HEK293T (cell line): ENCODE results near the gene KIAA0513.

Source experiments
- CTCF ChIA-PET: fragments of 350-600 bp; formaldehyde crosslinking; extraction: SDS; loops from one replicate; lab custom pipeline; 2021; ENCODE audit warnings: antibody characterized with exemption, inconsistent platforms; lab: Yijun Ruan, JAX
- POLR2A ChIA-PET: fragments of 350-600 bp; formaldehyde crosslinking; extraction: SDS; loops from one replicate; lab custom pipeline; 2020; ENCODE audit warnings: antibody characterized with exemption, inconsistent platforms; lab: Yijun Ruan, JAX
- DNase-seq: peaks from one replicate; pipeline ENCODE4 v3.0.0; 2012; ENCODE audit warnings: mixed read lengths; ENCODE audit errors: extremely low spot score
- ARNT ChIP-seq: fragments of 450-650 bp; IDR thresholded peaks from 2 replicates; pipeline ENCODE4 v1.6.1; 2017; ENCODE audit warnings: mild to moderate bottlenecking
- BHLHE40 ChIP-seq: fragments of 450-650 bp; IDR thresholded peaks from 2 replicates; pipeline ENCODE4 v1.6.1; 2016; ENCODE audit warnings: mild to moderate bottlenecking, moderate library complexity, borderline replicate concordance
- CTBP1 ChIP-seq: fragments of 450-650 bp; IDR thresholded peaks from 2 replicates; pipeline ENCODE4 v1.6.1; 2016; ENCODE audit warnings: borderline replicate concordance
- ELF4 ChIP-seq: fragments of 450-650 bp; IDR thresholded peaks from 2 replicates; pipeline ENCODE4 v1.6.1; 2017; ENCODE audit warnings: antibody characterized with exemption
- FOXA1 ChIP-seq: fragments of 450-650 bp; IDR thresholded peaks from 2 replicates; pipeline ENCODE4 v1.6.1; 2016; ENCODE audit warnings: mild to moderate bottlenecking
- FOXK2 ChIP-seq: fragments of 450-650 bp; IDR thresholded peaks from 2 replicates; pipeline ENCODE4 v1.6.1; 2016; ENCODE audit warnings: mild to moderate bottlenecking
- FOXM1 ChIP-seq: fragments of 450-650 bp; IDR thresholded peaks from 2 replicates; pipeline ENCODE4 v1.6.1; 2017; ENCODE audit warnings: mild to moderate bottlenecking, borderline replicate concordance
- HDGF ChIP-seq: fragments of 450-650 bp; IDR thresholded peaks from 2 replicates; pipeline ENCODE4 v1.6.1; 2017; ENCODE audit warnings: antibody characterized with exemption, borderline replicate concordance
- L3MBTL2 ChIP-seq: fragments of 450-650 bp; conservative IDR thresholded peaks from 2 replicates; pipeline ENCODE4 v1.6.1; 2016; ENCODE audit warnings: mild to moderate bottlenecking
- LEF1 ChIP-seq: fragments of 450-650 bp; IDR thresholded peaks from 2 replicates; pipeline ENCODE4 v1.6.1; 2017; ENCODE audit warnings: mild to moderate bottlenecking, borderline replicate concordance
- NFRKB ChIP-seq: fragments of 450-650 bp; IDR thresholded peaks from 2 replicates; pipeline ENCODE4 v1.6.1; 2016; ENCODE audit warnings: mild to moderate bottlenecking, moderate library complexity
- SP1 ChIP-seq: fragments of 450-650 bp; IDR thresholded peaks from 2 replicates; pipeline ENCODE4 v1.6.1; 2017
- SUZ12 ChIP-seq: fragments of 450-650 bp; IDR thresholded peaks from 2 replicates; pipeline ENCODE4 v1.6.1; 2016; ENCODE audit warnings: mild to moderate bottlenecking
- TARDBP ChIP-seq: fragments of 450-650 bp; IDR thresholded peaks from 2 replicates; pipeline ENCODE4 v1.6.1; 2016
- ZNF384 ChIP-seq: fragments of 450-650 bp; IDR thresholded peaks from 2 replicates; pipeline ENCODE4 v1.6.1; 2016
- TF ChIP-seq, protein P1 (sequence below): fragments of 450-650 bp; IDR thresholded peaks from 2 replicates; pipeline ENCODE4 v1.6.1; 2016

The KIAA0513 gene

DNA sequence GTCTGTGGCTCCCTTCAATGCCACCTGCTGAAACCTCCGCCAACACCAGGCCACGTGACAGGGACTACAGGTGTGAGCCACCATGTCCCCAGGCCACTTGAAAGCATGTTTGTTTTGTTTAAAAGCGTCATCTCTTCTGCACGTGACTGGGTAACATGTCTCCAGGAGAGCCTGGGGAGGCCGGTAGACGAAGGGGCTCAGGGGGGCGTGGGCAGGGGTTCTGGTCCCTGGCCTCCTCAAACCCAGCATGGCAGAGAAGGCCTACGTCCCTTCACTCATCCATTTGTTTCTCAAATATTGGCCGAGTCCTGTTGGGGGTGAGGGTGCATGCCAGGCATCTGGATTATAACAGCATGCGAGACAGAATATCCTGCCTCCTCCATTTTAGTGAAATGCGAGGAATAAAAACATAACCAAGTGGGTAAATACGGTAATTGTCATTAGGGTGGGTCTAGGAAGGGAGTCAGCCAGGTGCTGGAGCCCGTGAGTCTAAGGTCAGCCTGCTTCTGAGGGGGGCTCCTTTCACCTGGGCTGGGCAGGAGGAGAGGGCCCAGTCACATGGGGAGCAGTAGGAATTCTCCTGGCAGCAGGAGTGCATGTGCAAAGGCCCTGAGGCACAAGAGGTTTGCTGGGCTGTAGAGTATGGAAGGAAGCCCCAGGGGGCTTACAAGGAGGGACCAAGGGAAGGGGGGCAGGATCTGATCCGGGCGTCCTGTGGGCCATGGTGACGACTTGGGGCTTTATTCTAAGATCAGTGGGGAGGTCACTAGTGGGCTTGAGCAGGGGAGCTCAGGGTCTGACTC is 111.4 kb downstream of the KIAA0513 start:
- POLR2A ChIA-PET = no interaction called here
- DNase-seq = no peak
- TF ChIP-seq BHLHE40 = no peak
- TF ChIP-seq L3MBTL2 = no peak
- no peak for TF ChIP-seq CTBP1
- TF ChIP-seq SP1 = no peak
- TF ChIP-seq, protein P1, sequence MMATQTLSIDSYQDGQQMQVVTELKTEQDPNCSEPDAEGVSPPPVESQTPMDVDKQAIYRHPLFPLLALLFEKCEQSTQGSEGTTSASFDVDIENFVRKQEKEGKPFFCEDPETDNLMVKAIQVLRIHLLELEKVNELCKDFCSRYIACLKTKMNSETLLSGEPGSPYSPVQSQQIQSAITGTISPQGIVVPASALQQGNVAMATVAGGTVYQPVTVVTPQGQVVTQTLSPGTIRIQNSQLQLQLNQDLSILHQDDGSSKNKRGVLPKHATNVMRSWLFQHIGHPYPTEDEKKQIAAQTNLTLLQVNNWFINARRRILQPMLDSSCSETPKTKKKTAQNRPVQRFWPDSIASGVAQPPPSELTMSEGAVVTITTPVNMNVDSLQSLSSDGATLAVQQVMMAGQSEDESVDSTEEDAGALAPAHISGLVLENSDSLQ = no peak
- no peak for TF ChIP-seq LEF1
- CTCF ChIA-PET = interaction anchor here (0.7 kb wide), 1 partner anchor 281 kb away, joined by 4 read pairs; no protein-coding TSS in a partner anchor

- ChIA-PET POLR2A (no interaction called here), CTCF (no interaction called here)
- TF ChIP-seq ARNT (no peak), ELF4 (no peak), FOXA1 (no peak), SP1 (no peak), FOXM1 (no peak), LEF1 (no peak), L3MBTL2 (no peak), ZNF384 (no peak), SUZ12 (no peak), HDGF (no peak), BHLHE40 (no peak), CTBP1 (no peak), NFRKB (no peak), TARDBP (no peak), FOXK2 (no peak)
- TF ChIP-seq, protein P1 = no peak
- no peak for DNase-seq
Observed at GRCh38 chr16:85139881-85140339, 112.3 kb downstream of the KIAA0513 start.

DNA sequence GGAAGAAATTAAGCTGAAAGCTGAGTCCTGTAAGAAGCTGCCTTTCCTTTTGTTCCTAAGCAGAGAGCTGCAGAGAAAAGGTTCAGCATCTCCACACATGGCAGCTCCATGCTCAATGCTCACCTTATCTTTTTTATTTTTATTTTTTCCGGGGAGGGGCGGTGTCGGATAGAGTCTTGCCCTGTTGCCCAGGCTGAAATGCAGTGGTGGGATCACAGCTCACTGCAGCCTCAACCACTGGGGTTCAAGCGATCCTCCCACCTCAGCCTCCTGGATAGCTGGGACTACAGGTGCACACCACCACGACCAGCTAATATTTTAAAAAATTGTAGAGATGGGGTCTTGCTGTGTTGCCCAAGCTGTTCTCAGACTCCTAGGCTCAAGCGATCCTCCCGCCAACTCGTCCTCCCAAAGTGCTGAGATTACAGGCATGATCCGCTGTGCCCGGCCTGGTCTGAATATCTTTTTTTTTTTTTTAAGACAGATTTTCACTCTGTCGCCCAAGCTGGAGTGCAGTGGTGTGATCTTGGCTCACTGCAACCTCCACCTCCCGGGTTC is 112.9 kb downstream of the KIAA0513 start:
- CTCF ChIA-PET = interaction anchor here (0.7 kb wide), 1 partner anchor 474 kb away, joined by 6 read pairs; no protein-coding TSS in a partner anchor
- POLR2A ChIA-PET = no interaction called here
- no peak for TF ChIP-seq HDGF
- TF ChIP-seq L3MBTL2 = no peak
- no peak for TF ChIP-seq SUZ12
- TF ChIP-seq TARDBP = no peak
- TF ChIP-seq FOXK2 = no peak
- TF ChIP-seq, protein P1 = no peak
- no peak for TF ChIP-seq CTBP1
- no peak for TF ChIP-seq ELF4
- TF ChIP-seq FOXA1 = no peak
- TF ChIP-seq BHLHE40 = no peak
- TF ChIP-seq LEF1 = no peak
- no peak for TF ChIP-seq NFRKB
- TF ChIP-seq SP1 = no peak
- no peak for TF ChIP-seq ZNF384
- DNase-seq = no peak

DNA sequence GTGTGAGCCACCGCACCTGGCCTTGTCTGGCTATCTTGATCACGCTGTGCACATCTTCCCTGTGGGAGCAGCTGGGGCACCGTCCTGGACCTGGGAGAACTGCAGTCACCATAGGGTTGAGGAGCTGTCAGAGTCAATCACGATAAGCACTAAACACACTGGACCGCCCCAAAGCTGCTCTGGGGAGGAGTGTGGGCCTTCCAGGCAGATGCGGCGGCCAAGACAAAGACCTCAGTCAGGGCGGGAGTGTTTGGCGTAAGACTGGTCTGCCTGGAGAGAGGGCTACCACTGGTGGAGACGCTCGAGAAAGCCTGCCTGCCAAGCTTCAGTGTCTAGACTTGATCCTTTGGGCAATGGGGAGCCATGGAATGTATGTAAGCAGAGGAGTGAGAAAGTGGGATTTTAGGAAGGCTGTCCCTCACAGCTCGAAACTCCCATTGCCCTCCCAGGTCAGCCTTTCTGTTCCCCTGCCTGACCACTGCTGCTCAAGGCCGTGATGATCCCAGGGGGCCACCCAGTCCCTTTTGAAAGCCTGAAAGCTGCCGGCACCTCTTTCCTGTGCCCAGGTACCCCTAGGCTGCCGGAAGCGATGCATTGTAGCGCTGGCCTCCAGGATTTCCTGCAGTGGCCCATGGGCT is 114.0 kb downstream of the KIAA0513 start:
- POLR2A ChIA-PET = no interaction called here
- TF ChIP-seq, protein P1 = no peak
- TF ChIP-seq FOXA1 = no peak
- no peak for TF ChIP-seq LEF1
- CTCF ChIA-PET = interaction anchor here (0.7 kb wide), 1 partner anchor 12 kb away, joined by 3 read pairs; no protein-coding TSS in a partner anchor
- no peak for DNase-seq

DNA sequence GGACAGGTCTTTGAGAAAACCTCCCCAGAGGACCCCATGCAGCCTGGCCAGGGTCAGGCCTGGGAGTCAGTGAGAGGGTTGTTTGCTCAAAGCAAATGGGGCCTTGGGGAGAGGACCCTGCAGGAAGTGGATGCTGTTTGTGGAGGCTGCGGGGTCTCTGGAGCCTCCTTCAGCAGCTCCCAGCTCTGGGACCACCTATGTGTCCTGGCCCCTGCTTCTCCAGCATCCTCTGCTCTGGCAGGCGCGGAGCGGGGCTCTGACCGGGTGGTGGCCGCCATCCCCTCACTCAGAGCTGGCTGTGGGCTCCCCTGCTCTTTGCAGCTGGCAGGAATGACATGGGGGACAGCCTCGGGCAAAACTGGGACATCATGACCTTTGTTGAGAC is 114.5 kb downstream of the KIAA0513 start:
- CTCF ChIA-PET = interaction anchor here (0.7 kb wide), 1 partner anchor 13 kb away, joined by 3 read pairs; no protein-coding TSS in a partner anchor
- no peak for DNase-seq
- POLR2A ChIA-PET = no interaction called here
- TF ChIP-seq TARDBP (no peak), ZNF384 (no peak), SUZ12 (no peak), LEF1 (no peak), FOXK2 (no peak), HDGF (no peak), ELF4 (no peak)

GRCh38 chr16:85142771-85143211 is 115.2 kb downstream of the KIAA0513 start:
- no peak for DNase-seq
- no peak for TF ChIP-seq CTBP1
- no peak for TF ChIP-seq ZNF384
- TF ChIP-seq BHLHE40 = no peak
- TF ChIP-seq, protein P1 = no peak
- TF ChIP-seq LEF1 = no peak
- TF ChIP-seq SUZ12 = no peak
- no peak for TF ChIP-seq FOXK2
- no peak for TF ChIP-seq ELF4
- no peak for TF ChIP-seq NFRKB
- TF ChIP-seq L3MBTL2 = no peak
- no peak for TF ChIP-seq HDGF
- TF ChIP-seq FOXA1 = no peak
- no peak for TF ChIP-seq SP1
- no peak for TF ChIP-seq FOXM1
- no peak for TF ChIP-seq ARNT
- CTCF ChIA-PET = interaction anchor here (0.7 to 1.2 kb wide), 2 partner anchors 30 to 198 kb away, joined by 3 read pairs; no protein-coding TSS in a partner anchor
- POLR2A ChIA-PET = no interaction called here
